GM19099 (cell line): ENCODE results near the gene RNF126.

Experiments
- POLR2A ChIP-seq: IDR thresholded peaks from 3 replicates; pipeline ENCODE4 v1.6.1; 2011; ENCODE audit warnings: low read depth; ENCODE audit not compliant: insufficient read length; ENCODE audit errors: extremely low read depth

RNF126 gene

DNA sequence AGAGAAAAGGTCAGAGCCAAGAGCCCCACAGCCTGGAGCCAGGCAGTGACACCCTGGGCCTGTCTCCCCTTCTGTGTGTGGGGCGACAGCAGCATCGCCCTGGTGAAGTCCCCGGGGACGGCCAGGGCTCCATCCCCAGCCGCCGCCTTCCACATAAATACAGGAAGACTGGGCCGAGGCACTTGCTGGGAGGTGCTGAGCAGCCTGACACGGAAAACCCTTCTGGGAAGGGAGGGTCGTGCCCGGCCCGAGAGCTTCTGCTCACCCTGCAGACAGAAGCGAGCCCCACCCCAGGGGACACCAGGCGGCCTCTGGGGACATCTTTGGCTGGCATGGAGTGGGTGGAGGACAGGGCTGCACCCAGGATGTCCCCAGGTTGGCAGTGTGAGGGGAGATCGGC lies 18.2 kb downstream of the RNF126 start:
- no peak for TF ChIP-seq POLR2A

DNA sequence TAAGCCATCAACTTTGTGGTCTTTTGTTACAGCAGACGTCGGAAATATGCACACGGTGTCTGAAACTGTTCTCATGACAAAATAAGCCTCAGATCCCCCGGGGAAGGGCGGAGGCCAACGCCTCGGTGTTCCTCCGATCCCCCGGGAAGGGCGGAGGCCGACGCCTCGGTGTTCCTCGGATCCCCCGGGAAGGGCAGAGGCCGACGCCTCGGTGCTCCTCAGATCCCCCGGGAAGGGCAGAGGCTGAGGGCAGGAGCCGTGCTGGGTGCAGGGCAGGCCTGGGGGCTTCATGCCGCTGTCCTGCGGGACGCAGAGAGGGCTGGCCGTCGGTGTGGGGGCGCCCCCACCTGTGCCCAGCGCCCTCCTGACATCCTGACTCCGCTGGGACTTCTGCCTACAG lies 18.7 kb downstream of the RNF126 start:
- TF ChIP-seq POLR2A, result no peak

DNA sequence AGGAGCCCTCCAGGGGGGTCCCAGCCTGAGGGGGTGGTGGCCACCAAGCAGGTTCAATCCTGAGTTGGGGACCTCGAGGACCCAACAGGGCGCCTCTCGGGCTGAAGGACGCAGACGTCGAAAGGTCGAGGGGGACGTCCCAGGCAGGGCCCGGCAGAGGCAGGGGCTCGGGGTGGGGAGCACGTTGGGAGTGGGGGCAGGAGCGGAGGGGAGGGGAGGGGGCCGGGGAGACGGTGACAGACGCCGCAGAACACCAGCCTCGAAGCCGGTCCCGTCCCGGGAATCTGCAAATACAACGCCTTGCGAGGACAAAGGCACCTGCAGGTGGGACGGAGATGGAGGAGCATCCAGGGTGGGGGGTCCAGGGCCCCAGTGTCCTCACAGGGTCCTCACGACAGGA lies 19.3 kb downstream of the RNF126 start:
- TF ChIP-seq POLR2A, result no peak

DNA sequence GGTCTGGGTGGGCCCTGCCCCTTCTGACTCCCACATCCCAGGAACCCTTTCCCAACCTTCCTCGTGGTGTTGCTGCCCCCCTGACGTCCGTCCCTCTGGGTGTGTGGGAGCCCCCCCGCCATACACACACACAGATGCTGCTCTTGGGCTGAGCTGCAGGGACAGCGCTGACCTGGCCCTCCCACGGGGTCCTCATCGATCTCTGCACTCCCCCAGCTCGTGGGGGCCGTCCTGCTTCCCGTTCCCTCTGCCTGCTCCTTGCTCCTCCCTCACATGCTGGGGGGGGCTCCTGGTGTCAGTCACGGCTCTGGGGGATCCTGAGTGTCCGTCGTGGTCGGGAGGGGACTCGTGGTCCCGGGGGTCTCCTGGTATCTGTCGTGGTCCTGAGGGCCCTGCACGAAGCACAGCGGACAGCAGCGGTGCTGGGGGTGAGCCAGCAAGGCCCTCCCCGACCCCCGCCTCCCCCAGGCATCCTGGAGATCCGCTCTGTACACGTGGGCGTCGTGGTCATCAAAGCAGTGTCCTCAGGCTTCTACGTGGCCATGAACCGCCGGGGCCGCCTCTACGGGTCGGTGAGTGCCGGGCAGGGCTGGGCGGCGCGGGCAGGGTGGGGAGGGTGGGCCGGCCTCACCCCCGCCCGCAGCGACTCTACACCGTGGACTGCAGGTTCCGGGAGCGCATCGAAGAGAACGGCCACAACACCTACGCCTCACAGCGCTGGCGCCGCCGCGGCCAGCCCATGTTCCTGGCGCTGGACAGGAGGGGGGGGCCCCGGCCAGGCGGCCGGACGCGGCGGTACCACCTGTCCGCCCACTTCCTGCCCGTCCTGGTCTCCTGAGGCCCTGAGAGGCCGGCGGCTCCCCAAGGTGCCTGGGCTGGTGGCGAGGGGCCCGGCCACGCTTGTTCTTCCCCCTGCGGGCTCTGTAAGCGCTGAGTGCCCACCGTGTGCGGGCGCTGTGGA lies 20.0 kb downstream of the RNF126 start:
- TF ChIP-seq POLR2A, result no peak

DNA sequence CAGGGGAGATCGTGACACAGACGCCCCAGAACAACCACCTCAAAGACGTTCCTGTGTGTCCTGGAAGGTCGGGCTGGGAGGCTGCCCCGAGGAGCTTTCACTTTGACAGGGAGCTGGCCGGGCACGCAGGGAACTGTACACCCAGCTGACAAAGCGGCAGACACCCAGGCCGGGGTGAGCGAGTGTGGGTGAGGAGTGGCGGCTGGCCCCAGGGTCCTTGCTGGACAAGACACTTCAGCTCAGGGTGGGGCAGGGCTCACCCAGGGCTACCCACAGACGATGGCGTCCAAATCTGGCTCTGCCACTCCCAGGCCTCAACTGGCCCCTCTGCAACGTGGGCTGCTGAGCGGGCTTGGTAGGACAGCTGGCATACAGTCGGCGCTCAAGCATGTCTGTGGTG lies 21.3 kb downstream of the RNF126 start:
- TF ChIP-seq POLR2A, result no peak

DNA sequence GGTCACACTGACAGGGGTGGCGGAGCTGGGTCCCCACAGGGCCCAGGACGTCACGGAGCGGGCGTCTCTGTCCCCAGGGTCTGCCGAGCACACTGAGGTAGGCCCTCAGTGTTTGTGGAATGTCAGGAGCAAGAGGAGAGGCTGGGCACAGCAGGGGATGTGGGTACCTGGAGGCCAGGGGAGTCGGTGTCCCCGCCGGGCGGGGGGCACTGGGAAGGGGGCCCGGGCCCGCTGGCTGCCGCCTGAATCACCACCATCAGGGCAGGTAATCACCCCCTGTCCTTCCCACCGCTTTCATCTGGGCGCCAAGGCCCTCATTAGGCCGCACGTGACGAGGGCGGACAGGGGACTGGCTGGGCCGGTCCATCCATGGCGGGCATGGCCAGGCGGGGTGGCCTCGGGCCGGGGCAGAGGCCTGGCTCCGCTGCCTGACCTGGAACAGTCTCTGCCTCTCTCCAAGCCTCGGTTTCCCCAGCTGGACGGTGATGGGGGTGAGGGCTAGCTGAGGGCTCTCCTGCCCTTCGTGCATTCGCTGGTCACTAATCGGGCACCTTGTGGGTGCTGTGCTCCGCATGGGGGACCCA lies 22.3 kb downstream of the RNF126 start:
- TF ChIP-seq POLR2A, result no peak

DNA sequence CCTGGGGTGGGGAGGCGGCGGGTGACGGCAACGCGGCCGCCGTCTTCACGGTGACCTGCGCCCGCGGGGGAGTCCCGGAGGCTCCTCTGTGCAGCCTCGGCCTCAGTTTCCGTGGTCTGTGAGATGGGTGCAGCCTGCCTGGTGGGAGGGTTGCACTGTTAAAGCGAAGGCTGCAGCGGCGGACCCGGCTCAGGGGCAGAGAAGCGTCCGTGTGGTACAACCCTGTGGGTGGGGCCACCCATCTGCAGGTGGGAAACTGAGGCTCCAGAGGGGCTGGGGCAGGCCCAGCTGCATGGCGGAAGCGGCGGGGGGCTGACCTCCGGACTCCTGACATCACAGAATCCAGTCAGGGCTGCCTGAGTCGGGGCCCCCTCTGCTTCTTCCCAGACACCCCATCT lies 22.9 kb downstream of the RNF126 start:
- TF ChIP-seq POLR2A, result no peak

DNA sequence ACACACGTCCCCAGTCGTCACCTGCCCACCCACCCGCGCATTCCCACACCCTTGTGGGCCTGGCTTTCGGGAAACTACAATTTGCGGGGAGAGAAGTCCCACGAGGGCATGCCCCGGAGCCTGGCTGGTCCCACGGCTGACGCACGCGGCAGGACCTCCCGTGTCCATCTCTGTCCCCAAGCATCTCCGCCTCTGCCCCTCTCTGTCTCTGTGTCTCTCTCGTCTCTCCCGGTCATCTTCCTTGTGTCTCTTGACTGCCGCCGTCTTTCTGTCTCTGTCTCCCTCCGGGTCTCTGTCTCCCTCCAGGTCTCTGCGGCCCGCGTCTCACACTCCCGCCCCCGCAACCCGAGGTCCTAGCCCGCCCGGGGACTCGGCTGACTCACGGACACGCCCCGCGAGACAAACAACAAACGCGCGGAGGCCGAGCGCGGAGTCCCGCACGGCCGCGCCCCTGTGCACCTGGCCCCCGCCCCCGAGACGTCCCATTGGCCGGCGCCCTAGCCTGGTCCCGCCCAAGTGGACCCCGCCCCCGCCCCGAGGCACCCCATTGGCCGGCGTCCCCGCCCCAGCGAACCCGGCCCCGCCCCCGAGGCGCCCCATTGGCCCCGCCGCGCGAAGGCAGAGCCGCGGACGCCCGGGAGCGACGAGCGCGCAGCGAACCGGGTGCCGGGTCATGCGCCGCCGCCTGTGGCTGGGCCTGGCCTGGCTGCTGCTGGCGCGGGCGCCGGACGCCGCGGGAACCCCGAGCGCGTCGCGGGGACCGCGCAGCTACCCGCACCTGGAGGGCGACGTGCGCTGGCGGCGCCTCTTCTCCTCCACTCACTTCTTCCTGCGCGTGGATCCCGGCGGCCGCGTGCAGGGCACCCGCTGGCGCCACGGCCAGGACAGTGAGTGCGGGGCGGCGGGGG lies 23.5 kb downstream of the RNF126 start, which contains the start of gene FGF22:
TSS of gene FGF22 (plus strand) at position 627 of the 908 bp plus-strand sequence. CDS start at position 674, 47 bp downstream.
- TF ChIP-seq POLR2A, result no peak

DNA sequence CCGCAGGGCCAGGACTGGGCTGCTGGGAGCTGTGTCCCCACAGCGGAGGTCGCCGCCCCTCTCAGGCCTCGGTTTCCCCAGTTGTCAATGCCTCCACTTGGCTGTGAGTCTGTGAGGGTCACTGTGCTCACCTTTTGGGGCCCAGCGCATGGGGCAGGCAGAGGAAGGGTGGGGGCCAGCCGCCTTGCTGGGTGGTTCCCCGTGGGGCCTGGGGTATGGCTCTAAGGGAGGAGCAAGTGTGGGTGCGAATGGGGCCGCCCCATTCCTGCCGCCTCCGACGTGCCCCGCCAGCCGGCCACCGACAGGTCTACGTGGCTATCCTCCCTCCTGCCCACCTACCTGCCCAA lies 24.1 kb downstream of the RNF126 start:
- TF ChIP-seq POLR2A, result no peak

DNA sequence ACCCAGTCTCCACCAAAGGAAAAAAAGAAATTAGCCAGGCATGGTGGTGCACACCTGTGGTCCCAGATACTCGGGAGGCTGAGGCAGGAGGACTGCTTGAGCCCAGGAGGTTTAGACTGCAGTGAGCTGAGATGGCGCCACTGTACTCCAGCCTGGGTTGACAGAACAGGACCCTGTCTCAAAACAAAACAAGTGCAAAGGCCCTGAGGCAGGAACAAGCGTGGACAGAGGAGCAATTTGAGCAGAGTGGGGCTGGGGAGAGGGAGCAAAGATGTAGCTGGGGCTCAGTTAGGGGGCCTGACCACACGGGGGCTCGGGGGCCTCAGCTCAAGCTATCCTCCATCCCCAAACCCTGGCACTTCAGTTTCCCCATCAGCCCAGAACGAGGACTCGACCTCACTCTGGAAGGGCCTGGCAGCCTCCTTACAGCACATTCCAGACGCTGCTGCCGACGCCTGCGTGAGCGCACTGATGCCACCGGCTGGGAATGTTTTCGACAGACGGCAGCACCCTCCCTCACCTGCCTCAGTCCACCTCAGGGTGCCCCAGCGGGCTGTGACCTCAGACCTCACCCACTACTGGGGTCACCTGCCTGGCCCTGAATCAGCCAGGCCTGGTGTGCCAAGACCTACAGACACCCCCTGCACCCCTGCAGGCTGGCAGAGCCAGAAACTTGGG lies 27.9 kb downstream of the RNF126 start:
- TF ChIP-seq POLR2A, result no peak

DNA sequence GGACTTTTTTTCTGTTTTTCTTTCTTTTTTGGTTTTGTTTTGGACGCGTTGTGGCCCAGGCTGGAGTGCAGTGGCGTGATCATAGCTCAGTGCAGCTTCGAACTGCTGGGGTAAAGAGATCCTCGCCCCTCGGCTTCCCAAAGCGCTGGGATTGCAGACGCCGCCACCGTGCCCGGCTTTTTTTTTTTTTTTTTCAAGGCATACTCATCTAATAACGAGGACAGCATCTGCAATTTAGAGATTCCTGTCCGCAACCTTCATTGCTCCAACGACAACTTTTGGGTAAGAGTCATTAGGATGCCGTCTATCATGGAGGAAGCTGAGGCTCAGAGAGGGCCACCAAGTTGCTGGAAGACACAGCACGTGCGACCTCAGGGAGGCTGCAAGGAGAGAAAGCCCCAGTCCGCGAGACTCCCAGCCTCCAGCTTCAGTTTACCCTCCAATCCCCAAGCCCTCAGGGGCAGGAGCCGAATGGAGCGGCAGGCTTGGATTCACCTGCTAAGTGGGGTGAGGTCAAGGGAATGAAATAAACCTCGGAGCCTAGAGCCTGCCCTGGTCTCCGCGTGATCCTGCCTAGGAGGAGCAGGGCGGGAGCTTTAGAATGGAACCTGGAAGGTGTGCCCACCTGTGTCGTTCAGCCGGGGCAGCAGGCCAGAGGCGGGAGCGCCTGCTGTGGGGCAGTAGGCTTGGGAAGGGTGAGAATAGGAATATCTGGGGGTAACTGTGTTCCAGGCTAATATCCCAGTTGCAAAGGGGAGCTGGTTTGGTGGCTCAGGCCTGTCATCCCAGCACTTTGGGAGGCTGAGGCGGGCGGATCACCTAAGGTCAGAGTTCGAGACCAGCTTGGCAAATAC lies 29.0 kb downstream of the RNF126 start:
- TF ChIP-seq POLR2A, result no peak

DNA sequence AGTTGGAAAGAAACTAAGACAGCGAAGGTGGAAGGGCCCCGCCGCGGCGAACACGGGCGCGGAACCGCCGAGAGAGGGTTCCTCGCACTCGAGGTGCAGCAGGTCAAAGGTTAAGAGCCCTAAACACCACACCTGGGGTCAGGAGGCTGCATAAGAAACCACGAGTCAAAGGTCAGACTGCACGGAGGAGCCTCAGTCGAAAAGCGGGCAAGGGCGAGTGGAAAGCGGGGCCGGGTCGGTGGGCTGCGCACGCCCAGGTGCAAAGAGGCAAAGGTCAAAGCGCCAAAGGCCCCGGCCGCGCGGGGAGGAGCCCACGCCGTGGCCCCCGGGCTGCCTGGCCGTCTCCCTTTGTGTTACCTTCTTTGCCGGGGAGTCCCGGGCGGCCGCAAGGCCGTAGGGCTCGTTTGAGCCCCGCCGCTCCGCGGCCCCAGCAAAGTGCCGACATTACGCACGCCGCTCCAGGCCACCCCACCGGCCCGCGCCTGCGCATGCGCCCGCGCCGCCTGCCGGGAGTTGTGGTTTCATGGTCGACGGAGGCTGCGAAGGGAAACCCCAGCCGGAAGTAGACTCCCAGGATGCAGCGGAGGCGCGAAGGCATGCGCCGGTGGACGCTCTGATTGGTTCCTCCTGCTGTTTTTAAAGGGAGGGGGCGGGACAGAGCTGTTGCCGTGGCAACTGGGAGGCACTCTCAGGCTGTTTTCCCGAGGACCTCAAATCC lies 29.8 kb downstream of the RNF126 start, which contains the start of gene POLRMT:
TSS of gene POLRMT (minus strand) at position 470 of the 718 bp plus-strand sequence. CDS start at position 445, 25 bp downstream.
- peak; percentile 72 for TF ChIP-seq POLR2A

DNA sequence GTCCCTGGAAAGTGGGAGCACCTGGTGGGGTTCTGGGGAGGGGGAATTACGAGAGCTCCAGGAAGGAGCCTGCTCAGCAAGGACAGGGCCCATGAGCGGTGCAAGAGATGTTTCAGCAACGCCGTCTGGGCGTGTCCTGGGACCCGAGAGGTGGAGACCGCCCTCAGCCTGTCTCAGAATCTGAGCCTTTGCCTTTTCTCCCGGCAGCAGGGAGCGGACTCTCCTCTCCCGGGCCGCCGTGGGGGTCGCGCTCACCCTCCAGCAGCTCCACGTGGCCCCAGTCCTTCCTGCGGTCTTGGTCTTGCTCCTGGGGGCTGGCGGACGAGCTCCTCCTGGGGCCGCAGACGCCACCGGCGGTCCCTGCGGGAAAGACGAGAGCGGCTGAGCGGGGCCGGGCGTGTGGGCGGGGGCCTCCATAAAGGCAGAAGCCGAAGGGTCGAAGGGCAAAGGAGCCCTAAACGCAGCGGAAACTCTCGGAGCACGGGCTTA lies 30.4 kb downstream of the RNF126 start:
- TF ChIP-seq POLR2A, result no peak

DNA sequence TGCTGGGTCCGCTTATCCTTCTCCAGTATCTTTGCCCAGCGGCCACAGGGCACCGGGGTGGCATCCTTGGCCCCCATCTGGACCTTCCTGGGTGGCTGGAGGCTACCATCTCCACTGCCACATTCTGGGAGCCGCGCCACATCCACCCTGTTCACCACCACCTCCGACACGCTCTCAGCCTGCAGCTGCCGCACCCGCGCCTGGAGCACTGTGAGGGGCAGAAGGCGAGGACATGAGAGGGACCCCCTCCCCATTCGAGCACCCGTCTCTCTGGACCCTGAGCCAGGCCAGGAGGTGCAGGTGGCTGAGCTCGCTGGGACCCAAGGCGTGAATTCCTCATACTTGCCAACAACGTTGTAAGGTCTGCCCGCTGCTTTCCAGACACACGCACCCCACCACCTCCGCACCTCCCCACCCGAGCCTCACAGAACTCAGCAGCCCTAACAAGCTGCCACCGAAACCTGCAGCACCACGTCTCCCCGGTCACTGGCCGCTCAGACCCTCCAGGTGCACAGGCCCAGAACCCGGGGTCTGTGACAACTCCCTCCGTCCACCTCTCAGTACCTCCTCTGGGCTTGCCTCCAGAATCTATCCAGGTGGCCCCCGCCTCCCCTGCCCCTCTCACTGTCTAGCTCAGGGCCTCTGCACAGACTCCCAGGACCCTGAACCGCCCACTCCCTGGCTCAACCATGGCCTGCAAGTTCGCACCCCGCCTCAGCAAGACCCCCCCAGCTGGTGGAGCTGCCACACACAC lies 32.9 kb downstream of the RNF126 start:
- TF ChIP-seq POLR2A, result no peak
